Coronary artery (tissue), 2 donors: ENCODE data around the gene COL26A1.
"Not testable (repeated sequence)": the region's sequence is repeated elsewhere in the genome, so short reads cannot be mapped to it uniquely, and the experiment has no call there.

Source experiments
- DNase-seq: peaks from one replicate; pipeline ENCODE4 v3.0.0-alpha.2; 2017; ENCODE audit warnings: low spot score
- H3K27ac ChIP-seq, 2 donors: fragments of 200-600 bp; sonication (generic); one replicate each; pipeline ENCODE4 v1.5.1; 2016 to 2019
- H3K4me3 ChIP-seq: fragments of 200-600 bp; sonication (generic); 2 replicates; pipeline ENCODE4 v1.5.1; 2016; ENCODE audit warnings: mild to moderate bottlenecking, moderate library complexity
- TF ChIP-seq, protein P1 (sequence below): fragments of 200-600 bp; sonication (generic); IDR thresholded peaks from one replicate; pipeline ENCODE4 v1.5.1; 2019; ENCODE audit warnings: antibody characterized with exemption

The COL26A1 gene

DNA sequence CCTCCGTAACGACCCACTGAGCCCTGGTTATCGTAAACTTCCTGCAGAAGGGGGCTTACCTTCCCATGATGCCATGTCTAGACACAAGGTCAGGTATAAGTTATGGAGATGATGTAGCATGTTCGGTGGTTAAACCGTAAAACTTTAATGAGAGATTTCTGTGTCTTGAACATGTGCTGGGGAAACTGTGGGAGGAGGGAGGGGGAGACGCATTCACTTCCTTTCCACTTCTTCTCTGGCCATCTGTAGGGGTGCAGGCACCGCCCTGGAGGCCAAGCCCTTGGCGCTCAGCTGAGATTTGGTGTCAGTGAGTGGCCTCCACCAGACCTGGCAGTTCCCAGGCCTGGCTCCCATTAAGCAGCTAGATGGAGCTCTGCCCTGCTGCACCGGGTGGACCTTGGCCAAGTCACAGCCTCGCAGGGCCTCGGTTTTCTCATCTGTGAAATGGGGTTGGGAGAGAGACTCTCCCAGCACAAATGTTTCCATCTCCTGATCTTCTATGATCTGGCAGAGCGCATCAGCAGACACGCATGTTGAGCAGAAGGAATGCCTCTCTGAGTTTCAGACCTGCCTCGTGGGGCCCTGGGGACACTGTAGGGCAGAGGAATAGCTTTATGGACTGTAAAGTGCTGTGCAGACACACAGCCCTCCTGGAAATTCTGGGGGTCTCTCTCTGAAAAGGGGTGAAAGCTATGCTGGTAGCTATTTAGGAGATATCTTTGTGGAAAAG is 106.0 kb downstream of the COL26A1 start:
- no peak for DNase-seq
- H3K27ac ChIP-seq: no peak overlapping the region
- no peak overlapping the region for H3K4me3 ChIP-seq
- TF ChIP-seq, protein P1, sequence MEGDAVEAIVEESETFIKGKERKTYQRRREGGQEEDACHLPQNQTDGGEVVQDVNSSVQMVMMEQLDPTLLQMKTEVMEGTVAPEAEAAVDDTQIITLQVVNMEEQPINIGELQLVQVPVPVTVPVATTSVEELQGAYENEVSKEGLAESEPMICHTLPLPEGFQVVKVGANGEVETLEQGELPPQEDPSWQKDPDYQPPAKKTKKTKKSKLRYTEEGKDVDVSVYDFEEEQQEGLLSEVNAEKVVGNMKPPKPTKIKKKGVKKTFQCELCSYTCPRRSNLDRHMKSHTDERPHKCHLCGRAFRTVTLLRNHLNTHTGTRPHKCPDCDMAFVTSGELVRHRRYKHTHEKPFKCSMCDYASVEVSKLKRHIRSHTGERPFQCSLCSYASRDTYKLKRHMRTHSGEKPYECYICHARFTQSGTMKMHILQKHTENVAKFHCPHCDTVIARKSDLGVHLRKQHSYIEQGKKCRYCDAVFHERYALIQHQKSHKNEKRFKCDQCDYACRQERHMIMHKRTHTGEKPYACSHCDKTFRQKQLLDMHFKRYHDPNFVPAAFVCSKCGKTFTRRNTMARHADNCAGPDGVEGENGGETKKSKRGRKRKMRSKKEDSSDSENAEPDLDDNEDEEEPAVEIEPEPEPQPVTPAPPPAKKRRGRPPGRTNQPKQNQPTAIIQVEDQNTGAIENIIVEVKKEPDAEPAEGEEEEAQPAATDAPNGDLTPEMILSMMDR: no peak

DNA sequence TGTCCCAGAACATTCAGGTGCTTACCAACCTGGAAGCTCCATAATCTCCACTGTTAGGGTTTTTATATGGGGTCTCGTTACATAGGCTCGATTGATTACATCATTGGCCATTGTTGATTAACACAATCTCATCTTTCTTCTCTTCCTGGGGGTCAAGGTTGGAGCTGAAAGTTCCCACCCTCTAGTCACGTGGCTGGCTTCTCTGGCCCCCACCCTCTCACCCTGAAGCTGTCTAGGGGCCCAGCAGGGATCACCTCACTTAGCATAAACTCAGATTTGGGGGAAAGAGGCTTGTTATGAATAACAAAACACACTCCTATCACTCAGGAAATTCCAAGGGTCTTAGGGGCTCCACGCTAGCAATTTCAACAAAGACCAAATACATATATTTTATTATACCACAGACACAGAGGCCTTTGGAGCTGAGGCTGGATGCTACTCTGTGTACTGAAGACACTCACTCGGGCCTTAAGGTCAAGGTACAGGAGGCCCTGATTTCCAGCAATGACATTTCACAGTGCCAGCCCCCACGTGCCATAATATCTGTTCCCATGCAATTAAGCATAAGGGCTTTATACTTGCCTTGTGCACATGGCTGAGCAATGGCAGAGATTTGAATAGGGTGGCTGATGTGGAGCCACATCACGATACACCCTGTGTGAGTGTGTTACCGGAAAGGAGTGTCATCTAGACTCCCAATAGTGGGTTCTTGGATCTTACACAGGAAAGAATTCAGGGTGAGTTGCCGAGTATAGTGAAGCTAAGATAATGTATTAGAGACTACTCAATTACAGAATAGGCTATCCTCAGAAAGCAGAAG is 108.2 kb downstream of the COL26A1 start:
- no peak for DNase-seq
- TF ChIP-seq, protein P1: no peak
- H3K27ac ChIP-seq: no peak overlapping the region
- no peak overlapping the region for H3K4me3 ChIP-seq

DNA sequence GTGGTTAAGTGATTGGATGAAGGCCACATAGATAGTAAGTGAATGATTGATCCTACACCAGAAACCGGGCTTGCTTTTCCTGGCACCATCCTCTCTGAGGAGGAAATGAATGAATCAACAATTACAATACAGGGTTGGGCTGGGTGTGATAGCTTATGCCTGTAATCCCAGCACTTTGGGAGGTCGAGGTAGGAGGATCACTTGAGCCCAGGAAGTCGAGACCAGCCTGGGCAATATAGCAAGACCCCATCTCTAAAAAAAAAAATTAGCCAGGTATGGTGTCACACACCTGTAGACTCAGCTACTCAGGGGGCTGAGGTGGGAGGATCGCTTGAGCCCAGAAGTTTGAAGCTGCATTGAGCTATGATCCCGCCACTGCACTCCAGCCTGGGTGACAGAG is 111.5 kb downstream of the COL26A1 start:
- TF ChIP-seq, protein P1: no peak
- Histone ChIP-seq H3K27ac (no peak overlapping the region), H3K4me3 (no peak overlapping the region)
- DNase-seq: no peak

DNA sequence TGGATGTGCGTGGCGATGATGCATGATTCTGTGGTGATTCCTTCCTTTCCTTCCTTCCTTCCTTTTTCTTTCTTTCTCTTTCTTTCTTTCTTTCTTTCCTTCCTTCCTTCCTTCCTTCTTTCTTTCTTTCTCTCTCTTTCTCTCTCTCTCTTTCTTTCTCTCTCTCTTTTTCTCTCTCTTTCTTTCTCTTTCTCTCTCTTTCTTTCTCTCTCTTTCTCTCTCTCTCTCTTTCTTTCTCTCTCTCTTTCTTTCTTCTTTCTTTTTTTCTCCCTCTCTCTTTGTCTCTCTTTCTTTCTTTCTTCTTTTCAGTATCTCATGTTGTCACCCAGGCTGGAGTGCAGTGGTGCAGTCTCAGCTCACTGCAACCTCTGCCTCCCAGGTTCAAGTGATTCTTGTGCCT is 113.0 kb downstream of the COL26A1 start:
- not testable (repeated sequence) for H3K27ac ChIP-seq, DNase-seq, H3K4me3 ChIP-seq

DNA sequence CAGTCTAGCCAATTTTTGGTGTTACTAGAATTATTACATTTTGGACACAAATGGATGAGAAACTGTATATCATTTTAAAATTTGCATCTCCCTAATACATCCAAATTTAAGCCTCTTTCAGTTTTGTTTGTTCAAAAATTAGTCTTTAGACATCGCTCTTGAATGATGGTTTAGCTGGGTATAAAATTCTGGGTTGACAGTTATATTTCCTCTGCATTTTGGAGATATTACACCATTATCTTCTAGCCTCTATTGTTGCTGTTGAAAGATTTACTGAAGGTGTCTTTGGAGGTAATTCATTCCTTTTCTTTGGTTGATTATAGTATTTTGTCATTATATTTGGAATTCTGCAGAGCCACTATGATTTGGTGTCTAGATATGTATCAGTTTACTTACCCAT is 116.5 kb downstream of the COL26A1 start:
- H3K4me3 ChIP-seq: no peak overlapping the region
- TF ChIP-seq, protein P1: no peak
- no peak for DNase-seq
- H3K27ac ChIP-seq: no peak overlapping the region

DNA sequence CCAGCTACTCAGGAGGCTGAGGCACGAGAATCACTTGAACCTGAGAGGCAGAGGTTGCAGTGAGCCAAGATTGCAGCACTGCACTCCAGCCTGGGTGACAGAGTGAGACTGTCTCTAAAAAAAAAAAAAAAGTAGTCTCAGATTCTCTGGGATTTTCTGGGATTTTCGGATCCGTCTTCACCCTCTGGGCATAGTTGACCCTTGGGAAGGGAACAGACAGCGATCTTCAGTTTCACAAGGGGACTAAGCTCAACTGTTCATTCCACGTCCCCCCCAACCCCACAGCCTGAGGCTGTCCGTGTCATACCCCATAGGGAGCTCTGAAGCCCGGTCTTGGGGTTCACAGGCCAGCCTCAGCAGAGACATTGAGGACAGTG is 123.4 kb downstream of the COL26A1 start:
- H3K4me3 ChIP-seq, H3K27ac ChIP-seq, DNase-seq: not testable (repeated sequence)

DNA sequence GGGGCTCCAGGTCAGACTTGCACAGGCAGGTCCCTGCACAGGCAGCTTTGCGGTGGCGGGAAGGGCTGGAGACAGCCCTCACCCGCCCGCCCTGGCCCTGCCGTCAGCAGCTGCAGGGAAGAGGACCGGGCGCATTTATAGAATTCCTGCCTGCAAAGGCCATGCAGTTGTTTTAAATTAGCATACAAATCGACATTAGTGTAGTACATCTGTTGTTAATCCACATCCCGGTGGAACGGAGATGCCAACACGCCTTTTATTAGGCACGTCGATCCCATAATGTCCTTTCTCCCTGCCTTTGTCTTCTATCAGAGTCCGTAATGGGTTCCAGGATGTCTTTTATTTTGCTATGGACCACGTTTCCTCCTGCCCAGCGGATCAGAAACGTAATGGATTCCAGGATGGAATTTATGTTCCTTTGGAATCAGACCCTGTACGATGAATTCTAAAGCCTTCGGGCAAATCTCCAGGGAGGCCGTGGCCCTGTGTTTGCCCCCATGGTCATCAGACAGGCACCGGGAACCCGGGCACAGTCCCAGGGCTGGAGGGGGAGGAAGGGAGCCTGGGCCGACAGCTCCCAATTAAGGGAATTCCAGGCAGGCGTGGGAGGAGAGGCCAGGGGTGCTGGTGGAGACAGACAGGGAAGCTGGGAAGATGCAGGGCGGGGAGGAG is 123.9 kb downstream of the COL26A1 start:
- DNase-seq: no peak
- Histone ChIP-seq H3K4me3 (no peak overlapping the region), H3K27ac (no peak overlapping the region)
- TF ChIP-seq, protein P1: no peak

DNA sequence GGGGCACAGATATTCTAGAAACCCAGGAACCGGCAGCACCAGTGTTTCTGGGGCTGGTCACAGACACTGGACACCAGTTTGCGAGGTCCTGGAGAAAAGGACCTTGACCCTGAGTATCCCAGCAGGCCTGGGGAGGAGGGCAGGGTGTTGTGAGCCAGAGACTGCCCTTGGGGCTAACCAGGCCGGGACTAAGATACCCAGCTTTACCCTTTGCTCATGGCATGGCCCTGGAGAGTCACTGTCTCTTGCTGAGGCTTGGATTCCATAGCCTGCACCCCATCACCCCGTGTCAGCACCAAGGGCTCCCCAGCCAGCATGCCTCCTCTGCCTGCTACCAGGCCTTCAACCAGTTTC is 124.4 kb downstream of the COL26A1 start:
- H3K27ac ChIP-seq: no peak overlapping the region
- TF ChIP-seq, protein P1: no peak
- no peak for DNase-seq
- no peak overlapping the region for H3K4me3 ChIP-seq
